Right atrium auricular region (tissue), 2 donors: ENCODE results near the gene SGK2. TPM values are rescaled to one million over a fixed set of nuclear protein-coding genes. Genes with fewer than 3 reads are reported as not detected.
A peak's percentile ranks its signal among the peaks of the same experiment; 100 is the strongest.

Experiments used
- DNase-seq: peaks from one replicate; pipeline ENCODE4 v3.0.0-alpha.2; 2019; ENCODE audit warnings: low spot score
- H3K27ac ChIP-seq, 2 donors: fragments of 200-600 bp; sonication (generic); 1 replicate in 1 of 2; 2 replicates in 1 of 2; pipeline ENCODE4 v1.5.1; 2016 to 2019
- H3K27me3 ChIP-seq, 2 donors: fragments of 200-600 bp; sonication (generic); one replicate each; pipeline versions ENCODE4 v1.5.1 to v1.6.0; 2017 to 2019
- H3K36me3 ChIP-seq: fragments of 200-600 bp; sonication (generic); one replicate; pipeline ENCODE4 v1.5.1; 2016
- H3K4me1 ChIP-seq, 2 donors: fragments of 200-600 bp; sonication (generic); one replicate each; pipeline versions ENCODE4 v1.5.1 to v1.6.0; 2017 to 2019
- H3K4me3 ChIP-seq, 2 donors: fragments of 200-600 bp; sonication (generic); 1 replicate in 1 of 2; 2 replicates in 1 of 2; pipeline ENCODE4 v1.5.1; 2017 to 2019; ENCODE audit warnings: mild to moderate bottlenecking in 1 of 2, moderate library complexity in 1 of 2
- H3K9me3 ChIP-seq, 2 donors: fragments of 200-600 bp; sonication (generic); one replicate each; pipeline ENCODE4 v1.5.1; 2019
- CTCF ChIP-seq, 2 donors: fragments of 200-600 bp; sonication (generic); IDR thresholded peaks; one replicate each; pipeline ENCODE4 v1.5.1; 2019; ENCODE audit warnings: antibody characterized with exemption in 2 of 2
- total RNA-seq, 2 donors: library from RNA; depleted of rRNA; stranded (reverse); fragments of >200 nt; gene quantifications; one replicate each; pipeline ENCODE4 v1.1.0, GENCODE V29; 2016

The SGK2 gene
- total RNA-seq, 2 donors from 2014 or later = 0.90 TPM; not detected in 1

DNA sequence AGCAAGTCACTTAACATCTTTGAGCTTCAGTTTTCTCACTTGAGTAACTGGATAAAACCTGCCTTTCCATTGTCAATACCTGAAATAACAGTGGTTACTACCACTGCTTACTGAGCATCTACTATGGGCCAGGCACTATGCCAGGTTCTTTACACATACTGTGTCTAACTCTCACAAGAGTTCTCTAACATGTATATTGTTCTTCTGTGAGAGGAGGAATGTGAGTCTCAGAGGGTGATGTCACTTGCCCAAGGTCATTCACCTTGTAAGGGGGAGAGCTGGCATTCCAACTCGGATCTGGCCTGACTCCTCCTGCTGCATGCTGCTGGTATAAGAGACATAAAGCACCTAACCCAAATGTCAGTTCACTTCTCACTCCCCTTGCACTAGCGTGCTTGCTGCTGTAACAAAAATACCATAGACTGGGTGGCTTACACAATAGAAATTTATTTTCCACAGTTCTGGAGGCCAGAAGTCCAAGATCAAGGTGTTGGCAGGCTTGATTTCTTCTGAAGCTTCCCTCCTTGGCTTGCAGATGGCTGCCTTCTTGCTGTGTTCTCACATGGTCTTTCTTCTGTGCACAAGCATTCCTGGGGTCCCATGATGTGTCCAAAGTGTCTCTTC lies 21.9 kb upstream of the SGK2 start:
- Histone ChIP-seq H3K27ac (no peak overlapping the region), H3K4me3 (no peak overlapping the region), H3K9me3 (no peaks in the 10 kb centered on the region), H3K4me1 (no peaks in the 10 kb centered on the region), H3K36me3 (no peaks in the 10 kb centered on the region), H3K27me3 (no peaks in the 10 kb centered on the region)
- DNase-seq = no peak
- TF ChIP-seq CTCF (IDR thresholded peaks at IDR 0.05) = no peak

DNA sequence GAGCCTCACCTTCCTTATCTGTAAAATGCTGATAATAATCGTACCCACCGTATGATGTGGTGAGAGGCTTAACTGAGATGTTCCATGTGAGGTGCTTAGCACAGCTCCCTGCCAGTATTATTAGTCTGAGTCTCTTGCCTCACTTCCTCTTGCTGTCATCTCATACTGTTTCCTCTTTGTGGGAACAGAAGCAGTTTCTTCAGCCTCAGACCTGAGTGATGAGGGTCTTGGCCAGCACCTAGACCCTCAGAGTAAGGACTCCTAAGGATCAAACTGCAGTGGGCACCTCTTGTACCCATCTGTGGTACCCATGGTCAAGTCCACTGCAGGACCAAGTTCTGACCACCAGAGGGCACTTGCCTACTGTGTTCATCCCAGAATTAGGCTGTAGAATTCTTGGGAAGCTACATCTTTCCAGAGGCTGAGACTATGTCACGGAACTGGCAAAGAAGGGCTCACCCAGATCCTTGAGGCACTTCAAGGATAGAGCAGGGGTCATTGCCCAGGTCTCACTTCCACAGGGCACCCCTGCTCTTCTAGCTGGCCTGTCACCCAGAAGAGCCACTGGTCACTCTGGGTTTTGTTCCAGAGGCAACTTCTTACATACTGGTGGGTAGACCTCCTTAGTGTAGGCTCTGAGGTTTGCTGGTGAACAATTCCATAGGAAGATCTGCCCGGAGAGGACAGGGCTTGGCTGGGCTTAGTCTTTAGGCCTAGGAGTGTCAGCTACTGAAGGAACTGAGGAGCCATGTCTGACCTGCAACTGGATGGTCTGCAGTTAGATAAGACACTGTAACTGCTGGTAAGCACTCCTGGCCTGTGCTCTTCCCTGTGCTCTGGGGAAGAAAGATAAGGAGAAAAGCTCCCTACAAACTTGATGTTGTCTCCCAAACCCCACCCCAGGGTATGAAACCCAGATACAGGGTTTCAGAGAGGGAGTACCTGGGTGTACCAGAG lies 20.6 kb upstream of the SGK2 start:
- peak; percentile 82 for DNase-seq
- Histone ChIP-seq H3K9me3 (no peaks in the 10 kb centered on the region), H3K4me1 (no peaks in the 10 kb centered on the region), H3K36me3 (no peaks in the 10 kb centered on the region), H3K4me3 (no peak overlapping the region), H3K27ac (no peak overlapping the region), H3K27me3 (no peaks in the 10 kb centered on the region)
- peak; percentile 84 to 92 for TF ChIP-seq CTCF (IDR thresholded peaks at IDR 0.05)

DNA sequence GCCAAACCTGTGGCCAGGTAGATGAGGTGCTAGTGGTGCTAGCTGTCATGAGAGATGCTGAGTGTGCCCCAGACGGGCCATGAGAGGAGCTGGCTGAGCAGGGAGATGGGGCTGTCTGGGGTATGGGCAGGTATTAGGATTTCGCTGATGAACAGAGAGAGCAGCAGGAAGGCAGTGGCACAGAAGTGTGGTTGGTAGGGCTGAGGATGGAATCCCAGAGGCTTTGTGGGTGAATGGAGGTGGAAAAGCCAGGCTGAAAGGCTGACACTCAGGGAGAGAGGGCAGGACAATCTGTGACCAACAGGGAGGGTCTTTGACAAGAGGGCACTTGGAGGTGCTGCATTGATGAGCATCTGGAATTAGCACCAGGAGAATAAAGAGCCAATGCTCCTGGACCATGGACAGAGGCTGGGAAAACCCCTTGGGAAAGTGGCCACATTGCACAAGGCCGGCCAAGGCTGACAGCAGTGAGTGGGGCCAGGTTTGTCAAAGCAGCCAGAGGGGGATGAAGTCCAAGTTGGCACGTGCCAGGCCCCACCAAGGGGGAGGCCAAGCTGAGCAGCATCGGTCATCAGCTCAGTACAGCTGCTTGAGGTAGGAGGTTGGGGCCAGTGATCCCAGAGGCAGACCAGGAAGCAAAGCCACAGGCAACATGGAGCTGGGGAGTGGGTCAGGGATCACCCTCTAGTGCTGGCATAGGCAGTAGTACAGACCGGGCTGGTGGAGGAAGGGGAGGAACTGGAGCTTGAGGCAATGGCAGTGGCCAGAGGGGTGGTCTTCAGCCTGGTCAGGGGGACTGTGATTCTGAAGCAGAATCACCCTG lies 19.7 kb upstream of the SGK2 start:
- DNase-seq = no peak
- no peaks in the 10 kb centered on the region for H3K36me3 ChIP-seq
- H3K9me3 ChIP-seq = no peaks in the 10 kb centered on the region
- no peak for TF ChIP-seq CTCF (IDR thresholded peaks at IDR 0.05)
- no peaks in the 10 kb centered on the region for H3K4me1 ChIP-seq
- H3K27ac ChIP-seq = no peak overlapping the region
- H3K27me3 ChIP-seq = no peaks in the 10 kb centered on the region
- no peak overlapping the region for H3K4me3 ChIP-seq

DNA sequence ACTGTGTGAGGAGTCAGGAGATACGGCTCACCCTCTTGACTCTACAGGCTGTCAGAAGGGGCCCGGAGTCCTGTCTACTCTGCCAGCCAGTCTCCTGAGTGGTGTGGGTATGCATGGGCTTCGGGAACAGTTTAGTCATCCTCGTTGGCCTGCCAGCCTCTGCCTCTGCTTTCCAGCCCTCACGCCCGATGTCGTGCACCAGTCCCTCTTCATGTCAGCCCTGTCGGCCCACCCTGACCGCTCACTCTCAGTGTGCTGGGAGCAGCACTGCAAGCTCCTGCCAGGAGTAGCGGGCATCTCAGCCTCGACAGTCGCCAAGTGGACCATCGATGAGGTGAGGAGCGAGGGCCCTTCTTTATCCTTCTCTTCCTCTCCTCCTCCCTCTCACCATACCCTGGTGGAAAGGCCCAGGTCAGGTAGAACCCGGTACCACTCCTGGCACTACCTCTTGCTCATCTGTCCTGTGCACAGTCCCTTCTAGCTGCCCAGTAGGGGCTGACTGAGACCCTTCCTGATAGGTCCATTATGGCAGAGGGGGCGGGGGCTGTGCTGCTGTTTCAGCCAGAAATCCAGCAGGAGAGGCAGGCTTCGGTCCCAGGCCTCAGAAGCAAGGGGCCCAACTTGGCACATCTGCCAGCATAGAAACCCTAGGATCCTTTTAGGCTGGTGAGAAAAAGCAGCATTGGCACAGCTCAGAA lies 18.7 kb upstream of the SGK2 start:
- TF ChIP-seq CTCF (IDR thresholded peaks at IDR 0.05) = no peak
- H3K27me3 ChIP-seq = no peaks in the 10 kb centered on the region
- H3K4me3 ChIP-seq = no peak overlapping the region
- H3K36me3 ChIP-seq = no peaks in the 10 kb centered on the region
- DNase-seq = no peak
- H3K27ac ChIP-seq = no peak overlapping the region
- no peaks in the 10 kb centered on the region for H3K4me1 ChIP-seq
- no peaks in the 10 kb centered on the region for H3K9me3 ChIP-seq

DNA sequence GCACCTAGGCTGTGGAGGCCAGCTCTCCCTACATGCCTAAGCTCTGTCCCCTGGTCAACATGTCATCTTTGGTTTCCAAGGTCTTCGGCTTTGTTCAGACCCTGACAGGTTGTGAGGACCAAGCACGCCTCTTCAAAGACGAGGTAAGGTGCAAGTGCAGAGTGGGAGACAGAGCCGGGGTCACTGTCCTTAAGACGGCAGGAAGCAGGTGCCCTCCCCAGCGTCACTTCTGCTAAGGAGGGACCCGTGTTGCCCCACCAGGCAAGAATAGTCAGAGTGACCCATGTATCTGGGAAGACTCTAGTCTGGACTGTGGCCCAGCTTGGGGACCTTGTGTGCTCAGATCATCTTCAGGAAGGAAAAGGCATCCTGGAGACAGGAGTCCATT lies 18.2 kb upstream of the SGK2 start:
- no peaks in the 10 kb centered on the region for H3K27me3 ChIP-seq
- no peak overlapping the region for H3K4me3 ChIP-seq
- H3K27ac ChIP-seq = no peak overlapping the region
- H3K36me3 ChIP-seq = no peaks in the 10 kb centered on the region
- no peak for TF ChIP-seq CTCF (IDR thresholded peaks at IDR 0.05)
- DNase-seq = no peak
- H3K4me1 ChIP-seq = no peaks in the 10 kb centered on the region
- no peaks in the 10 kb centered on the region for H3K9me3 ChIP-seq
